Keratinocyte (primary cell): ENCODE data around the gene MEG3.

Experiments
- EZH2 ChIP-seq: IDR thresholded peaks from one replicate; pipeline ENCODE4 v1.6.1; 2012; ENCODE audit warnings: inconsistent platforms, mild to moderate bottlenecking, low read length, moderate library complexity
- TF ChIP-seq, protein P1 (sequence below), 3 experiments: IDR thresholded peaks in 1 of 3; conservative IDR thresholded peaks in 1 of 3; optimal IDR thresholded peaks in 1 of 3; 2 replicates in 2 of 3; 3 replicates in 1 of 3; pipeline versions ENCODE3 to v1.5.1; 2011; ENCODE audit warnings: low read length in 3 of 3, mild to moderate bottlenecking in 3 of 3, moderate library complexity in 2 of 3, control low read depth in 1 of 3, inconsistent platforms in 1 of 3; ENCODE audit not compliant: insufficient read depth in 2 of 3; ENCODE audit errors: extremely low read depth in 1 of 3

DNA sequence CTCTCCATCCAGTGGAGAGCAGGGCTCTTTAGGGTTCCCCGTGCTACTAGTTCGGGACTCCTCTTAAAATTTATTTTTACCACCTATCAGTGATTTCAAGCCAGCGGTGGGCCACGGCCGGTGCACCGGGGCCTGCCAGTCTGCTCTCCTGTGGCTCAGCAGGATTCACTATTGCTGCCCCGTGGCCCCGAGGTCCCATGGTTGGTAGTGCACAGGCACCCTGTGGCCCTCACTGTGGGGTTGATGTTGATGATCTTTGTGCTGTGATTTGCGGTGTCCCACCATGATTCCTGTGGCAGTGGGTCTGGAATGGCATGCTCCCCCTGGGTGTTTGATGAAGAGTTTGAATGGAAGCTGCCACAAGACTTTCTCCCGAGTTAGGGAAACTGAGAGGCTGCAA is 12.6 kb upstream of the MEG3 start:
- TF ChIP-seq, protein P1, sequence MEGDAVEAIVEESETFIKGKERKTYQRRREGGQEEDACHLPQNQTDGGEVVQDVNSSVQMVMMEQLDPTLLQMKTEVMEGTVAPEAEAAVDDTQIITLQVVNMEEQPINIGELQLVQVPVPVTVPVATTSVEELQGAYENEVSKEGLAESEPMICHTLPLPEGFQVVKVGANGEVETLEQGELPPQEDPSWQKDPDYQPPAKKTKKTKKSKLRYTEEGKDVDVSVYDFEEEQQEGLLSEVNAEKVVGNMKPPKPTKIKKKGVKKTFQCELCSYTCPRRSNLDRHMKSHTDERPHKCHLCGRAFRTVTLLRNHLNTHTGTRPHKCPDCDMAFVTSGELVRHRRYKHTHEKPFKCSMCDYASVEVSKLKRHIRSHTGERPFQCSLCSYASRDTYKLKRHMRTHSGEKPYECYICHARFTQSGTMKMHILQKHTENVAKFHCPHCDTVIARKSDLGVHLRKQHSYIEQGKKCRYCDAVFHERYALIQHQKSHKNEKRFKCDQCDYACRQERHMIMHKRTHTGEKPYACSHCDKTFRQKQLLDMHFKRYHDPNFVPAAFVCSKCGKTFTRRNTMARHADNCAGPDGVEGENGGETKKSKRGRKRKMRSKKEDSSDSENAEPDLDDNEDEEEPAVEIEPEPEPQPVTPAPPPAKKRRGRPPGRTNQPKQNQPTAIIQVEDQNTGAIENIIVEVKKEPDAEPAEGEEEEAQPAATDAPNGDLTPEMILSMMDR (optimal IDR thresholded peaks at IDR 0.05 in 1 of 3, IDR thresholded peaks at IDR 0.05 in 1 of 3, conservative IDR thresholded peaks at IDR 0.05 in 1 of 3; ENCODE audit: extremely low read depth in 1 of 3, insufficient read depth in 2 of 3, low read length in 3 of 3) = no peak
- no peak for TF ChIP-seq EZH2
